ENCODE results near the gene MYCL. TPM values are rescaled to one million over a fixed set of nuclear protein-coding genes. Genes with fewer than 3 reads are reported as not detected.
"Not testable (repeated sequence)": the region's sequence is repeated elsewhere in the genome, so short reads cannot be mapped to it uniquely, and the experiment has no call there.

MYCL gene
- polyA plus RNA-seq, 1 donor, result 2.6 TPM

DNA sequence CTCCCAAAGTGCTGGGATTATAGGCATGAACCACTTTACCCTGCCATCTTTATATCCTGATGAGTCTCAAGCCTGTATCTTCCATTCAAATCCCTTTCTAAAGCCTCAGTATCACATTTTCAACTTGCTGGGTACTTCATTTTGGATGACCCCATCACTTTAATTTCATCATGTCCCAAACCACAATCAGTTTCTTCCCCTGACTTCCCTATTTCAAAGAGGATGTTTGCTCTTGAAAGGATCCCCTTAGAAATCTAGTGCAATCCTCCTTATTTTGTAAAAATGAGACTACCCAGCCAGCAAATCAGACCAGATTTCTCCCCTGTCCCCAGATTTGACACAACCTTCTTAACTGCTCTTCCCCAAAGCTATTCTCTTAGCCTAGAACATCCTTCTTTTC is 11.4 kb downstream of the MYCL start:
- no peak for DNase-seq

DNA sequence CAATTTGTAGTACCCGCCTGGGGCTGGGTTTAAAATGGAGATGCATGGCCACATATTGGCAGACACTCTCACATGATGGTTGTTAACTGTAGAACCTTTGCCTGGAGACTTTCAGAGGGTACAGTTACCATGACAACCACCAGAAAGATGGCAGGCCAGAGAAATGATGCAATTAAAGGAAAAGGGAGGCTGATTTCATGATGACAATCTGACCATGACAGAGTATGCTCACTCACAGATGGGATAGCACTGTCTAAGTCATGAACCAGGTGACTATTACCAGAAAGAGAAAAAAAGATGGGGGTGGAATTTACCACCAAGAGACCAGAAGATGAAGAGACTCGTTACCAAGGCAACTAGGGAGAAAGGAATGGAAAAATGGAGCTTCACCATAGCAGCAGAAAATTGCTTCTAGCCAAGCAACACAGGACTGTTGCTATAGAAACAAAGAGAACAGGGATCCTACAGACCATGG is 14.9 kb downstream of the MYCL start:
- no peak for DNase-seq

- no peak for DNase-seq
Observed at GRCh38 chr1:39885516-39885915, 16.2 kb downstream of the MYCL start.

GRCh38 chr1:39882152-39882551 is 19.6 kb downstream of the MYCL start:
- no peak for DNase-seq

- DNase-seq, result no peak
Observed at GRCh38 chr1:39877980-39878956, 23.4 kb downstream of the MYCL start.

- no peak for DNase-seq
Observed at GRCh38 chr1:39877231-39877778, 24.4 kb downstream of the MYCL start.

- DNase-seq, result no peak
Observed at GRCh38 chr1:39876144-39876543, 25.6 kb downstream of the MYCL start.

GRCh38 chr1:39872698-39873097 is 29.0 kb downstream of the MYCL start:
- no peak for DNase-seq

DNA sequence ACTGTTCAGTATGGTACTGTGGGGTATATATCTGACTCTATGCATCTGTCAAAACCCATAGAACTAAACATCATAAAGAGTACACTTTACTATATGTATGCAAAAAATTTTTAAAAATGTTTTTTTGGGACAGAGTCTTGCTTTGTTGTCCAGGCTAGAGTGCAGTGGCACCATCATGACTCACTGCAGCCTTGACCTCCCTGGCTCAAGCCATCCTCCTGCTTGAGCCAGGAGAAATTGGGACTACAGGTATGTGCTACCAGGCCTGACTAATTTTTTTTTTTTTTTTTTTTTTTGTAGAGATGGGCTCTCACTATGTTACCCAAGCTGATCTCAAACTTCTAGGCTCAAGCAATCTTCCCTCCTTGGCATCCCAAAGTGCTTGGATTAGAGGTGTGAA is 29.9 kb downstream of the MYCL start:
- DNase-seq, result no peak

DNA sequence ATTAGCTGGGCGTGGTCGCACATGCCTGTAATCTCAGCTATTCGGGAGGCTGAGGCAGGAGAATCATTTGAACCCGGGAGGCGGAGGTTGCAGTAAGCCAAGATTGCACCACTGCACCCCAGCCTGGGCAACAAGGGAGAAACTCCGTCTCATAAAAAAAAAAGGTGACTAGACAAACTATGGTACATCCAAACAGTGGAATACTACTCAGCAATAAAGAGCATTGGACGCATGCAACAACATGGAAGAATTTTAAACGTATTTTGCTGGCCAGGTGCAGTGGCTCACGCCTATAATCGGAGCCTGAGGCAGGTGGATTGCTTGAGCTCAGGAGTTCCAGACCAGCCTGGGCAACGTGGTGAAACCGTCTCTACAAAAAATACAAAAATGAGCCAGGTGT is 30.7 kb downstream of the MYCL start:
- DNase-seq, result not testable (repeated sequence)

- not testable (repeated sequence) for DNase-seq
Observed at GRCh38 chr1:39869538-39870112, 32.1 kb downstream of the MYCL start.

DNA sequence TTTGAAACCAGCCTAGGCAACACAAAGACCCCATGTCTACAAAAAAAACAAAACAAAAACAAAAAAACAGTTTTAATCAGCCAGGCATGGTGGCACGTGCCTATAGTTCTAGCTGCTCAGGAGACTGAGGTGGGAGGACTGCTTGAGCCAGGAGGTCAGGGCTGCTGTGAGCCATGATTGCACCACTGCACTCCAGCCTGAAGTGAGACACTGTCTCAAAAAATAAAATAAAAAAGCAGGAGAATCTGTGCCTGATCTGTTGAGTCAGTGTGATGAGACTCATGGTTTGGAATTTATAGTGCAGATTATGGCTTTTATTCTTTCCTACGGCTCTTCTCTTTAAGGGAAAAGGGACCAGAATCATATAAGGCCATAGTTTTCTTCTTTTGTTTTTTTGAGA is 35.0 kb downstream of the MYCL start:
- no peak for DNase-seq

DNA sequence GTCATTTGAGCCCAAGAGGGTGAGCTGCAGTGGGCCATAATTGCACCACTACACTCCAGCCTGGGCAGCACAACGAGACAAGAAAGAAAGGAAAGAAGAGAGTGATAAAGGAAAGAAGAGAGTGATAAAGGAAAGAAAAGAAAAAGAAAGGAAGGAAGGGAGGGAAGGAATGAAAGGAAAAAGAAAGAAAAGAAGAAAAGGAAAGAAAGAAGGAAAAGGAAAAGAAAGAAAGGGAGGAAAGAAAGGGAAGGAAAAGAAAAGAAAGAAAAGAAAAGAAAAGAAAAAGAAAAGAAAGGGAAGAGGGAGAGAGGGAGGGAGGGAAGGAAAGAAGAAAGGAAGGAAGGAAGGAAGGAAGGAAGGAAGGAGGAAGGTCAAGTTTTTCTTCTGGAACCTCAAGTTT is 36.0 kb downstream of the MYCL start:
- no peak for DNase-seq

DNA sequence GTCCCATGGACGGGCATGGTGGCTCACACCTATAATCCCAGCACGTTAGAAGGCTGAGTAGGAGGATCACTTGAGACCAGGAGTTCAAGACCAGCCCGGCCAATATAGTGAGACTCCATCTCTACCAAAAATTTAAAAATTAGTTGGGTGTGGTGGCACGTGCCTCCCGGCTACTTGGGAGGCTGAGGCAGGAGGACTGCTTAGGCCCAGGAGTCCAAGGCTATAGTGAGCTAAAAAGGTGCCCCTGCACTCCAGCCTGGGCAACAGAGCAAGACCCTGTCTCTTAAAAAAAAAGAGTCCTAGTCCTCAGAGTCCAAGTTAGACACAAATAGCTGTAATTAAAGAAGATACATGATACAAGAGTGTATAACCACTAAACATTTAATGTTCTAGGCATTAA is 38.5 kb downstream of the MYCL start:
- no peak for DNase-seq

DNA sequence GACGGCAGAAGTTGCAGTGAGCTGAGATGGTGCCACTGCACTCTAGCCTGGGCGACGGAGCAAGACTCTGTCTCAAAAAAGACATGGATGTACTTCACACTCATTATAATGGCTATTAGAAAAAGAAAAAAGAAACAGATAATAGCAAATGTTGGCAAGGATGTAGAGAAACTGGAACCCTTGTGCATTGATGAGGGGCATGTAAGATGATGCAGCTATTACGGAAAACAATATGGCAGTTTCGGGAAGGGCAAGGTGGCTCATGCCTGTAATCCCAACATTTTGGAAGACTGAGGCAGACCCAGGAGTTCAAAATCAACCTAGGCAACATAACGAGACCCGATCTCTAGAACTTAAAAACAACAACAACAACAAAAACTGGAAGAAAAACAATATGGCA is 40.7 kb downstream of the MYCL start:
- no peak for DNase-seq

- DNase-seq, result no peak
Observed at GRCh38 chr1:39859859-39860812, 41.6 kb downstream of the MYCL start.

GRCh38 chr1:39858315-39858714 is 43.4 kb downstream of the MYCL start:
- DNase-seq, result no peak

DNA sequence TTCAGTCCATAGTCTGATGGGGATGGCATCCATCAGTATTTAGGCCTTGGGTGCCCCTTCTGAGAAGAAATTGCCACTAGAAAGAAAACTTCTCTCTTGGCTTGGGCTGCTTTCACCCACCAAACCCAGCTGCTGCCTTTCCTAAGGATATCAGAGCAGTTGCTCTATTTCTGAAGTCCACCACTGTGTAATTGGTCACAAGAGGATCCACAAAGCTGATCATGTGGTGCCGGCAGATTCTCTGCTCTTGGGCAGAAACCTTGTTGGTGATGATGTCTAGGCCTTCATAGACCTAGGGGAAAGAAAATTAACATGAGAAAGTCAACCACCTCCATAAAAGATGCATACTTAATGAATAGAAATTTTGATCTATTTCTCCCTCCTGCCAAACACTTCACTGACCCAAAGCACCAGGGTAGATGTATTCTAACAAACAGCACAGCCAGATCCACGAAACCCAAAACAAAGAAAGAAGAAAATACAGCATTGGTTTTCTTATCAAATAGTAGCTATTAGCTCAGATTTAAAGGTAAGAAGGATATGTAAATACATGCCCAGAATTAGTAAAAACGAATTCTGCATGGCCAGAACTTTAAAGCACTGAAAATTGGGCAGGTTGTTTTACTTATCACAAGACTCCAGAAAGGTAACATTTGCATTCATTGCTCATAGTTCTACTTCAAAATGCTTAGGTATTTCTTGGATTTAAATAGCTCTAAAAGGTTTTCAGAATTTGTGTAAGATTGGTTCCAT is 44.4 kb downstream of the MYCL start:
- DNase-seq, result no peak

GRCh38 chr1:39854738-39855137 is 47.0 kb downstream of the MYCL start:
- no peak for DNase-seq

DNA sequence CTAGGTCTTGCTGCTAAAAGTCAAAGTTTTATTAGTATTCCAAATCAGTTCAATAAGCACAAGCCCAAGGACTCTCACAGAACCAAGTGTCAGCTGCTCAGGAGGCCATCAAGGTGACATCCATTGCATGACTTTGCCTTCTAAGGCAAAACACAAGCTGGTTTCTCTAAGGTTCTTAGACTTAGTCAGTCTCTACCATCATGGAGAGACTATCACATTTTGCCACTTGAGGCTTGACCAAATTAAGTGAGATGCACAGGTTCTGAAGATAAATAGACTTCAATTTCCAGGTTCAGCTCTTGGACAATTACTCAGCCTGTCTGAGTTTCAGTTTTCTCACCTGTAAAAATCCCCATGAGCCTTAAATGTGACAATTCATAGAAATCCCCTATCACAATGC is 47.4 kb downstream of the MYCL start:
- no peak for DNase-seq

DNA sequence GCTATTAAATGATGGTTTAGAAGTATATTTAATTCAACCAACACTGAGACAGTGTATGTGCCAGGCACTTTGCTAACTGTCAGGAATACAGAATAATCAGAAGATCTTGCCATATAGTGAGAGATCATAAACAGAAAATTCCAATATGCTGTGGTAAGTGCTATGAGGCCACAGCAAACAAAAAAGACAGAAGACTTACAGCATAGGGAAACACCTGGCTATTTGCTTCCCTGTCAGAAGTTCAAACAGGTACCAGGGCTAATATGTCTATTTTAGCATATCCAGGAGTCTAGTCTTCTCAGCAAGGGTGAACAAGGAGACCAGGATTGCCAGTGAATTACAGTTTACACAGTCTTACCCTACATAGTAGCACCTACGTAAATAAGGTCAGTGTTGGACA is 48.8 kb downstream of the MYCL start:
- no peak for DNase-seq

Measured in hindlimb muscle (tissue), 1 donor.